ENCODE results near the gene SNAPIN. TPM values are rescaled to one million over a fixed set of nuclear protein-coding genes. Genes with fewer than 3 reads are reported as not detected.
A peak's percentile ranks its signal among the peaks of the same experiment; 100 is the strongest.

The SNAPIN gene
- total and polyA plus RNA-seq, 5 donors from 2014 or later = 21.5 to 120 (median 92.8) TPM

DNA sequence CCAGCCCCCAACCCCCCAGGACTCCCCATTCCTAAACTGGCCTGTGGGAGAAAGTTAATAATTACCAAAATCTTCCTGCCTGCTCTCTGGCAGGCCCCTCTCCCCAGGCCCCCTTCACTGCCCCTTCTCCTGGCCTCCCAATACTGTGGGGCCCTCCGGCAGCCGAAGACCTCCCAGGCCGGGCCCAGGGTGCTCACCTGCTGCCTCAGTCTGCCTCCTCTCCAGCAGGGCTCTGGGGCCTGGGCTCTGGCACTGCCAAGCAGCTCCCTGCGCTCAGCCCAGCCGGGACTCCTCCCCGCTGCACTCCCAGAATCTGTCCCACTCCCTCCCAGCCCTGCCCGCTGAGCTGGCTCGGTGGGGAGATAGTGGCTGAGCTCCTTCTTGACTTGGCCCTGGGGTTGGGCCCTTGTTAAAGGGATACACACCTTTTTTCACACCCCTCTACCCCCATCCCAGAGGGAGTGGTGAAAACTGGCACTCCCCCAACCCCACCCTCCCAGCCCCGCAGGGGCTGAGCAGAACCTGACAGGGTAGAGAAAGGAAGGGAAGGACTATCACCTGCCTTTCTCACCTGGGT is 45.7 kb upstream of the SNAPIN start, which contains the start of gene S100A16:
Gene S100A16 (minus strand): TSS at position 383 of the 577 bp plus-strand sequence. CDS start 4,986 bp downstream, outside the sequence.
- Mint-ChIP-seq H3K27ac (peak within 1 kb of the TSS in 1 of 3 donors; percentile 25), H3K4me1 (peaks cover 0 to 4% (median 0%) of the 10 kb centered on the region in 4 donors), H3K27me3 (no peaks in the 10 kb centered on the region), H3K36me3 (no peaks in the 10 kb centered on the region), H3K4me3 (no peak within 1 kb of the TSS), H3K9me3 (no peaks in the 10 kb centered on the region)
- Histone ChIP-seq H3K36me3 (ENCODE audit: control insufficient read depth, insufficient read depth, low read length) (no peaks in the 10 kb centered on the region), H3K9me3 (ENCODE audit: control insufficient read depth in 2 of 2, low read length in 2 of 2) (no peaks in the 10 kb centered on the region), H3K27ac (ENCODE audit: insufficient read depth, low read length, poor library complexity, severe bottlenecking) (no peak within 1 kb of the TSS), H3K27me3 (ENCODE audit: control insufficient read depth, insufficient read depth, low read length) (no peaks in the 10 kb centered on the region), H3K4me1 (ENCODE audit: control insufficient read depth, insufficient read depth, low read length, poor library complexity, severe bottlenecking) (no peaks in the 10 kb centered on the region), H3K4me3 (ENCODE audit: low read depth, low read length) (no peak within 1 kb of the TSS)
- ATAC-seq (ENCODE audit: low read depth in 2 of 2) (no peak), DNase-seq (no peak)

DNA sequence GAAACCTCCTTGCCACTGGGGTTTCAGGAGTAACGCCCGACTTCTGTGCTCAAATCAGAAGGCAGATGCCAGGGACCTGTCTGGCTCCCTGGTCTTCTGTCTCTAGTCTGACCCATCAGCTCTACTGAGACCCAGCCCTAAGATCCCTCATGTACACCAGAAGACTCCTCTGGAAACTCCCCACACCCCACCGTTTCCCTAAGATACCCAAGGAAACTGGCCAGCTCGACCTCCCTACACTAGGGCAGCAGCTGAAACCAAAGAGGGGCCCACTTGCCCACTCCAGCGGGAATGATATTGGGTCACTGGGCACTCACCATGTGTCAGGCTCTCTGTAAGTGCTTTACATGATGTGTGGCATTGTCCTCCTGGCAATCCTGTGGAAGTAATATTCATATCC is 45.1 kb upstream of the SNAPIN start:
- H3K27me3 ChIP-seq (ENCODE audit: control insufficient read depth, insufficient read depth, low read length) = no peaks in the 10 kb centered on the region
- Mint-ChIP-seq H3K27ac (peak overlapping the region in 1 of 3 donors; percentile 25), H3K36me3 (no peaks in the 10 kb centered on the region), H3K4me3 (no peak overlapping the region), H3K27me3 (no peaks in the 10 kb centered on the region), H3K4me1 (peaks cover 0 to 6% (median 0%) of the 10 kb centered on the region in 4 donors), H3K9me3 (no peaks in the 10 kb centered on the region)
- H3K27ac ChIP-seq (ENCODE audit: insufficient read depth, low read length, poor library complexity, severe bottlenecking) = no peak overlapping the region
- H3K4me1 ChIP-seq (ENCODE audit: control insufficient read depth, insufficient read depth, low read length, poor library complexity, severe bottlenecking) = no peaks in the 10 kb centered on the region
- no peaks in the 10 kb centered on the region for H3K9me3 ChIP-seq (ENCODE audit: control insufficient read depth in 2 of 2, low read length in 2 of 2)
- DNase-seq (no peak), ATAC-seq (ENCODE audit: low read depth in 2 of 2) (no peak)
- no peaks in the 10 kb centered on the region for H3K36me3 ChIP-seq (ENCODE audit: control insufficient read depth, insufficient read depth, low read length)
- no peak overlapping the region for H3K4me3 ChIP-seq (ENCODE audit: low read depth, low read length)

DNA sequence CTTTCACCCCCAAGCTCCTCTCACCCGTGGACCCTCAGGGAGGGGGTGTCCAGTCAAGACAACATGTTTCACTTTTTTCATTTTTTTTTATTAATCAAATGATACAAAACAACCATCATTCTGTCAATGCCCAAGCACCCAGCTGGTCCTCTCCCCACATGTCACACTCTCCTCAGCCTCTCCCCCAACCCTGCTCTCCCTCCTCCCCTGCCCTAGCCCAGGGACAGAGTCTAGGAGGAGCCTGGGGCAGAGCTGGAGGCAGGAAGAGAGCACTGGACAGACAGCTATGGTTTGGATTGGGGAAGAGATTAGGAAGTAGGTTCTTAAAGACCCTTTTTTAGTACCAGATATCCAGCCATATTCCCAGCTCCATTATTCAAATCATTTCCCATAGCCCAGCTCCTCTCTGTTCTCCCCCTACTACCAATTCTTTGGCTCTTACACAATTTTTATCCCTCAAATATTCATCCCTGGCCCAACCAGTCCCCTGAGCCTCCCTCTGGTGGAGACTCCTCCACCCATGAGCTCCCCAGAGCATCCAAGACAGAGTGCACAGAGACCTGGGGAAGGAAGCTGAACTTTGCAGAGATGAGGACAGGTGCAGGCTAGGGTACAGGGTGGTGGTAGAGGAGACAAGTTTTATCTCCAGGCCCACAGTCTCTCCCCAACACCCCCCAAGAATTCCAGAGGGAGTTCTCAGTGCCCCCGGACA is 44.2 kb upstream of the SNAPIN start:
- H3K27ac ChIP-seq (ENCODE audit: insufficient read depth, low read length, poor library complexity, severe bottlenecking) = no peak overlapping the region
- H3K36me3 ChIP-seq (ENCODE audit: control insufficient read depth, insufficient read depth, low read length) = no peaks in the 10 kb centered on the region
- H3K4me1 ChIP-seq (ENCODE audit: control insufficient read depth, insufficient read depth, low read length, poor library complexity, severe bottlenecking) = no peaks in the 10 kb centered on the region
- no peaks in the 10 kb centered on the region for H3K27me3 ChIP-seq (ENCODE audit: control insufficient read depth, insufficient read depth, low read length)
- no peaks in the 10 kb centered on the region for H3K9me3 Mint-ChIP-seq
- H3K4me3 ChIP-seq (ENCODE audit: low read depth, low read length) = no peak overlapping the region
- H3K9me3 ChIP-seq (ENCODE audit: control insufficient read depth in 2 of 2, low read length in 2 of 2) = no peaks in the 10 kb centered on the region
- ATAC-seq (ENCODE audit: low read depth in 2 of 2) (no peak), DNase-seq (no peak)
- H3K4me1 Mint-ChIP-seq = peaks cover 0 to 6% (median 0%) of the 10 kb centered on the region in 4 donors
- no peak overlapping the region for H3K4me3 Mint-ChIP-seq
- peak overlapping the region in 1 of 3 donors; percentile 76 for H3K27ac Mint-ChIP-seq
- no peaks in the 10 kb centered on the region for H3K36me3 Mint-ChIP-seq
- H3K27me3 Mint-ChIP-seq = no peaks in the 10 kb centered on the region

DNA sequence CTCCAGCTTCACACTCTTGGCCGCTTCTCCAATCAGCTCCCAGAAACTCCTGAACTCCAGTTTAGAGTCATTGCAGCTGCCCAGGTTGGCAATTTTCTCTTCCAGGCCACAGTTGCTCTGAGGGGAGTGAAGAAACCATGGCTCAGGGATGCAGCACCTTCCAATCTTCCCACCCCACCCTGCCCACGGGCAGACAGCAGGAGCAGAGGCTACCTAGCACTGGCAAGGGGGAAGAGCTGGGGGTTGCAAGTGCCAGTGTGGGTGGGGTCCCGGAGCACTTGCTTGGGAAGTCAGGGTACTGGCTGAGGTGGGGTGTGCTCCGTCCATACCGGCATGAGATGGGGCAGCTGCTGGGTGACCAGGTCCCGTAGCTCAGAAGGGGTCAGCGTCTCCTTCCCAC is 43.6 kb upstream of the SNAPIN start:
- H3K4me1 Mint-ChIP-seq = peaks cover 0 to 6% (median 0%) of the 10 kb centered on the region in 4 donors
- no peak overlapping the region for H3K4me3 Mint-ChIP-seq
- Histone ChIP-seq H3K4me3 (ENCODE audit: low read depth, low read length) (no peak overlapping the region), H3K9me3 (ENCODE audit: control insufficient read depth in 2 of 2, low read length in 2 of 2) (no peaks in the 10 kb centered on the region), H3K27ac (ENCODE audit: insufficient read depth, low read length, poor library complexity, severe bottlenecking) (no peak overlapping the region), H3K36me3 (ENCODE audit: control insufficient read depth, insufficient read depth, low read length) (no peaks in the 10 kb centered on the region), H3K4me1 (ENCODE audit: control insufficient read depth, insufficient read depth, low read length, poor library complexity, severe bottlenecking) (no peaks in the 10 kb centered on the region), H3K27me3 (ENCODE audit: control insufficient read depth, insufficient read depth, low read length) (no peaks in the 10 kb centered on the region)
- no peaks in the 10 kb centered on the region for H3K36me3 Mint-ChIP-seq
- H3K9me3 Mint-ChIP-seq = no peaks in the 10 kb centered on the region
- DNase-seq (no peak), ATAC-seq (ENCODE audit: low read depth in 2 of 2) (no peak)
- H3K27me3 Mint-ChIP-seq = no peaks in the 10 kb centered on the region
- peak overlapping the region in 1 of 3 donors; percentile 76 for H3K27ac Mint-ChIP-seq

GRCh38 chr1:153615406-153615805 is 43.1 kb upstream of the SNAPIN start:
- no peak for ATAC-seq (ENCODE audit: low read depth in 2 of 2)
- H3K36me3 Mint-ChIP-seq = no peaks in the 10 kb centered on the region
- H3K4me1 Mint-ChIP-seq = peaks cover 0 to 6% (median 0%) of the 10 kb centered on the region in 4 donors
- Histone ChIP-seq H3K4me3 (ENCODE audit: low read depth, low read length) (no peak overlapping the region), H3K27ac (ENCODE audit: insufficient read depth, low read length, poor library complexity, severe bottlenecking) (no peak overlapping the region), H3K9me3 (ENCODE audit: control insufficient read depth in 2 of 2, low read length in 2 of 2) (no peaks in the 10 kb centered on the region), H3K27me3 (ENCODE audit: control insufficient read depth, insufficient read depth, low read length) (no peaks in the 10 kb centered on the region), H3K4me1 (ENCODE audit: control insufficient read depth, insufficient read depth, low read length, poor library complexity, severe bottlenecking) (no peaks in the 10 kb centered on the region), H3K36me3 (ENCODE audit: control insufficient read depth, insufficient read depth, low read length) (no peaks in the 10 kb centered on the region)
- H3K4me3 Mint-ChIP-seq = no peak overlapping the region
- H3K27me3 Mint-ChIP-seq = no peaks in the 10 kb centered on the region
- H3K9me3 Mint-ChIP-seq = no peaks in the 10 kb centered on the region
- H3K27ac Mint-ChIP-seq = no peak overlapping the region
- no peak for DNase-seq

DNA sequence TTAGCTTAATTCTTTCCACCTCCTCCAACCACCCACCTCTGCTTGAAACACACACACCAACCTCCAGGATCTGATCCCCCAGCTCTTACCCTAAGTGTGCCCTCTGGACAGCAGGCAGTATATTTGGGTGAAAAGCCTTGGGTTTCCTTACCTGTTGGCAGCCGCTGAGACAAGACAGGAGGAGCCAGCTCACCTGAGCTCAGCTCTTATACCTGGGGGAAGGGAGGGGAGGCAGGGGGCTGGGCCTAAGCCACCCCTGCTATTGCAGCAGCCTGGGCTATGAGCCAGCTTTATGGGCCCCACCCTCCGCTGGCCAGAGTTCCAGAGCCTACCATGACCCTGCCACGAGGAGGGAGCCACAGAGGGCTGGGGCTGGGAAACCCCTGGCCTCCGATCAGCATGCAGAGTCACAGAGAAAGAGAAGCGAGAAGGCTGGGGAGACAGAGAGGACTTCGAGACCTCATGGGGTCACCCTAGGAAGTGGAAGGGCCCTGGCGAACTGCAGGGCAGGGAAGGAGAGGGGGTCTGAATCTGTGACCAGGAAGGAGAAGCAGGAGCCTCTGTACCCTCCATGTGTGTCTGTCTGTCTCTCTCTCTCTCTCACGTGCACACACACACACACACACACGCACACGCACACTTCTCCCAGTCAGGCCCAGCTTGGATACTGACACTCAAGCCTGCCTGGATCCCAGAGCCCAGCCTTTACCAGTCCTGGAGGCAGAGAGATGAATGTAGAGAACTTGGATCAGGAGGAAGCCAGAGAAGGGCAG is 42.2 kb upstream of the SNAPIN start, which contains the start of gene S100A14:
Gene S100A14 (minus strand): TSS at position 182 of the 773 bp plus-strand sequence. CDS start 467 bp downstream, outside the sequence.
- peak within 1 kb of the TSS in 1 of 3 donors; percentile 59 for H3K27ac Mint-ChIP-seq
- H3K36me3 Mint-ChIP-seq = no peaks in the 10 kb centered on the region
- ATAC-seq (ENCODE audit: low read depth in 2 of 2) (no peak), DNase-seq (no peak)
- Histone ChIP-seq H3K36me3 (ENCODE audit: control insufficient read depth, insufficient read depth, low read length) (no peaks in the 10 kb centered on the region), H3K27me3 (ENCODE audit: control insufficient read depth, insufficient read depth, low read length) (no peaks in the 10 kb centered on the region), H3K4me1 (ENCODE audit: control insufficient read depth, insufficient read depth, low read length, poor library complexity, severe bottlenecking) (no peaks in the 10 kb centered on the region), H3K9me3 (ENCODE audit: control insufficient read depth in 2 of 2, low read length in 2 of 2) (no peaks in the 10 kb centered on the region), H3K27ac (ENCODE audit: insufficient read depth, low read length, poor library complexity, severe bottlenecking) (no peak within 1 kb of the TSS), H3K4me3 (ENCODE audit: low read depth, low read length) (no peak within 1 kb of the TSS)
- peaks cover 0 to 6% (median 0%) of the 10 kb centered on the region in 4 donors for H3K4me1 Mint-ChIP-seq
- no peaks in the 10 kb centered on the region for H3K27me3 Mint-ChIP-seq
- H3K4me3 Mint-ChIP-seq = no peak within 1 kb of the TSS
- H3K9me3 Mint-ChIP-seq = no peaks in the 10 kb centered on the region

- Histone ChIP-seq H3K4me1 (ENCODE audit: control insufficient read depth, insufficient read depth, low read length, poor library complexity, severe bottlenecking) (no peaks in the 10 kb centered on the region), H3K9me3 (ENCODE audit: control insufficient read depth in 2 of 2, low read length in 2 of 2) (no peaks in the 10 kb centered on the region), H3K4me3 (ENCODE audit: low read depth, low read length) (no peak overlapping the region), H3K27me3 (ENCODE audit: control insufficient read depth, insufficient read depth, low read length) (no peaks in the 10 kb centered on the region), H3K36me3 (ENCODE audit: control insufficient read depth, insufficient read depth, low read length) (no peaks in the 10 kb centered on the region), H3K27ac (ENCODE audit: insufficient read depth, low read length, poor library complexity, severe bottlenecking) (no peak overlapping the region)
- ATAC-seq (ENCODE audit: low read depth in 2 of 2) (no peak), DNase-seq (no peak)
- no peaks in the 10 kb centered on the region for H3K9me3 Mint-ChIP-seq
- no peaks in the 10 kb centered on the region for H3K27me3 Mint-ChIP-seq
- H3K27ac Mint-ChIP-seq = peak overlapping the region in 1 of 3 donors; percentile 36
- H3K4me3 Mint-ChIP-seq = no peak overlapping the region
- no peaks in the 10 kb centered on the region for H3K36me3 Mint-ChIP-seq
- H3K4me1 Mint-ChIP-seq = peaks cover 0 to 6% (median 0%) of the 10 kb centered on the region in 4 donors
Observed at GRCh38 chr1:153616917-153617311, 41.6 kb upstream of the SNAPIN start.

Measured in CD4-positive, CD25-positive, alpha-beta regulatory T cell (primary cell).